EL (cell line): ENCODE results near the gene SIK3.

Experiments
- DNase-seq: peaks from one replicate; pipeline ENCODE4 v3.0.0-alpha.2; 2016

SIK3 gene

DNA sequence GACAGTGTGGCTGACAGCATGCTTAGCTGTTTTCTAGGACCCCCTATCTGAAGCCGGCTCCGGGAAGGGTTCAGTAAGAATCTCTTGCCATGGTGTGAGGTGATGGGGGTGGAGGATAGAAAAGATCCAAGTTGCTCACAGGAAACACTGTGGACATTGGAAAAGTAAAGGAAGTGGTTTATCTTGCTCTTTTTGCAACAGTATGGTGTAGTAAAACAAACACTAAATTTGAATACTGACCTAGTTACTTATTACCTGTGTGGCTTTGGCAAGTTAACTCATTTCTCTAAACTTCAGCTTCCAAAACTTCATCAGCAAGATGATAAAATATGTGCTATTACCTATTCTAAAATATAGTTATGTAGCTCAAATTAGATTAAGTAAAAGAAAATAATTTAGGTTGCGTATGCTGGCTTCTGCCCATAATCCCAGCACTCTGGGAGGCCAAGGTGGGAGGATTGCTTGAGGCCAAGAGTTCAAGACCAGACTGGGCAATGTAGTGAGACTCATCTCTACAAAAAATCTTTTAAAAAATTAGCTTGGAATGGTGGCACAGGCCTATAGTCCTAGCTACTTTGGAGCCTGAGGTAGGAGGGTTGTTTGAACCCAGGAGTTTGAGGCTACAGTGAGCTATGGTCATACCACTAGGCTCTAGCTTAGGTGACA, 209.2 kb downstream of the SIK3 start:
- no peak for DNase-seq

DNA sequence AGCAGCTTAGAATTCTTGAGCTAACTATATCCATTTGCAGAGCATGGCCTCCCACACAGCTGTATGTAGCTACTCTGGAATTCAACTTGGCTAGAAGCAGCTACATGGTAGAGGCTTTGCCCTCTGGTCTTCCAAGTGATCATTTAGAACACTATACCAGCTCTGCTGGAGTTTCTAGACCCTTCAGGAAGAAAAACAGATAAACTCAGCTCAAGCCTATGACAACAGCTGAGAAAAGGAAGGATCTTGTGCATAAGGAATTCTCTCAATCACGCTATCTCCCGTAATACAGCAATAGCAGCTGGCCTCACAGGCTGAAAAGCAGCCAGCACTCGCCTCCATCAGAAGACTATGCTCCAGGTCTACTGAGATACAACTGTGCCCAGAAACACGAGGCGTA, 210.2 kb downstream of the SIK3 start:
- no peak for DNase-seq

DNA sequence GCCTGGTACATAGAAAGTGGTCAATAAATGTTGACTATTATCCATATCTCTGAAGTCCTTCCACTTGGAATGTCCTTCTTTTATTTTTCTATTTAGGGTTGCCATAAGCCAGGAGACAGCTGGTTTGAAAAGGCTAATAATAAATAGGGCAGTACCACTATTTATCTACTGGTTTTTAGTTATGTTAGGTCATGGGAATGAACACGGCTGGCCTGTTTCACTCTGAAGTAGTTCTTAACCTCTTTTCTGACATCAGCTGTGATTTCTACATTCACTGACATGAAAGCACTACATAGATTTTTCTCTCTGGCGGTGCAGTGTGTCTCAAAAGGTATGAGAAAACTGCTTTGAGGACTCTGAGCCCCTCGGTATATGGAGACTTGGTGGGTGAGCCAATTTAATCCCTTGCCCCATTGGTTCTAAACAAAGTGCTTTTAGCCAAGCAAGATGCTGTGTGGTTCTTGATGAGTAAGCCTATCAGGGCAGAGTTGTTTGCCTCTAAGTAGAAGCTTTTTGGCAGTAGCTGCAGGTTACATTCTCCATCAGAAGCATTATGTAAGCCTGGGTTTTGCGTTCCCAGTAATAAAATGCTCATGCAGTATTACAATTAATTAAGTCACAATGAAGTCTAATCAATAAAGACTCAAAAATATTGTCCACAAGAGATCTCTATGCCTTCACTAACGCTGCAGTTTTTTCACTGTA, 212.1 kb downstream of the SIK3 start:
- no peak for DNase-seq

DNA sequence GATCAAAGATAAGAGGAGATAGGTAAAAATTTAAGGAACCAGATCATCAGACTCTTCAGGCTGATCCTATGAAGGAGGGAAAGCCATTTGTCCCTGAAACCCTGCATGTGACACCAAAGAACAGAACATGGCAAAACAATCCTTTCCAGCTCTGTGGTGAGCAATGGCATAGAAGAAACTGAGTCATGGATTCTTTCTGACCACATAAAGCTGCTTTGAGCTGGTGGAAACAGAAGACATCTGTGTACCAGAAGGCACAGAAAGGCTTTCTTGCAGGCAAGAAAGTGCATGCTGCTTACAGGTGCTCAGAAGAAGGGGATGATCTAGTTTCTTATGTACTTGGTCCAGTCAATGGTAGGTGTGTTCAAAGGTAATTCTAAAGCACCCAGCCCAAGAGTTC, 215.8 kb downstream of the SIK3 start:
- peak; percentile 77 for DNase-seq

DNA sequence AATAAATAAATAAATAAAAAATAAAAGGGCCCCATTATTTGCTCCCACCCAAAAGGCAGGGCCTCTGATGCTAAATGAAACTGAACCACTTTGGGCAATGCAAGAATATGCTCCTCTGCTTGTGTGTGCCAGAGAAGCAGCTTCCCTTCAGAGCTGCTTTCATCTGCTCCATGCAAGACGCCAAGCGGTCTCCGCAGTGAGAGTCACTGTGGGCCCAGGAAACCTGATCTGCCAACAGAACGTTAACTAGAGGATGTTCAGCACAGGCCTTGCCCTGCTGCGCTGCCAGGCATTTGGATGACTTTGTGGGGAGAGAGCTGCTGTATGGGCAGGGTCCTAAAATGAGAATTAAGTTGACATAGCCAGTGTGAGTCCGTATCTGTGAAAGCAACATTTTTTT, 217.1 kb downstream of the SIK3 start:
- DNase-seq = no peak

DNA sequence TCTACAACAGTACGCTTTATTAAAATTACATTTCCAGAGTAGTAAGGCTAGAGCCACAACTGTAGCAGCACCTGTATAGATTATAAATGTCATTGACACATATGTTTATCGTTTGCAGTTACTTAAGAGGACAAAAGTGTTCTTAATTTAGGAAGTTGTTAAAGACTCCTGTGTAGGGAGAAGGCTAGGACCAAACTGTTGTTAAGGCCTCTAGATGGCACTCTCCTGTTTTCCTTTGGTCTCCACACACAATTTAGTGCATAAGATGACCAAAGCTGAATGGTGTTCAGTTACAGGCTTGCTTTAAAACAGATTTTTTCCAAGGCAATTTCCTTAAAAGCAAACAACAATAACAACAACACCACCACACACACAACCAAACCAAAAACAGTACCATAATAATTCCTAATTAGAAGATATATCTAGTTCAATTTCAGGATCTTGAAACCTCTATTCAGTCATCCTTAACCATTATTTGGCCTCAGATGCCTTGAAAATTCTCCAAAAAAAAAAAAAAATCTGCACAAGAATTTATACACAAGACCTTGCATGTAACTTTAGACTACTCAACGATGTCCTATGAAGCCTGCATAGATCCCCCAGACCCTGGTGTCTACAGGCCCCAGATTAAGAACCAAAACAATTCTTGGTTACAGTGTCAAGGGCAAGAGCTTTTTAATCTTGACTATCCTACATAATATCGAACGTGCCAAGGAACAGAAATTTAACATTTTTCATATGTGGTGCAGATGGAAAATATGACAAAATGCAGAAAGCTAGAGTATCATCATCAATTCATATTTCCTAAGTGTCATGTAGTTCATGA, 218.2 kb downstream of the SIK3 start:
- peak; percentile 65 for DNase-seq

DNA sequence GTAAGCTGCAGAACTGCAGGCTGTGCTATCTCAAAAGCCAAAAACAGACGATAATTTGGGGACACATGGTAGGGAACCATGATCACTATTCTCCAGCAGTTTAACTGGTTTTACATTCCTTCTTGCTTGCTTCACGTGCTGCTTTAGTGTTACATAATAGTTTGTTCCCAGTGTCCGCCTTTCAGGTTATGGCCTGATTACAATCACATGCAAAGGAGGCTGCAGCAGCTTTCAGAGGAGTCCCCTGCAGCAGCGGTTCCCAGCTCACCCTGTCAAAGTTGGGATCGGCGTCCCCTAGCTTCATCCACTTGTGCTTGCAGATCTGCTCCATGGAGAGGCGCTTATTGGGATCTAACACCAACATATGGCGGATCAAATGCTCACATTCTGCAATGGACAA, 221.6 kb downstream of the SIK3 start:
- DNase-seq = no peak

DNA sequence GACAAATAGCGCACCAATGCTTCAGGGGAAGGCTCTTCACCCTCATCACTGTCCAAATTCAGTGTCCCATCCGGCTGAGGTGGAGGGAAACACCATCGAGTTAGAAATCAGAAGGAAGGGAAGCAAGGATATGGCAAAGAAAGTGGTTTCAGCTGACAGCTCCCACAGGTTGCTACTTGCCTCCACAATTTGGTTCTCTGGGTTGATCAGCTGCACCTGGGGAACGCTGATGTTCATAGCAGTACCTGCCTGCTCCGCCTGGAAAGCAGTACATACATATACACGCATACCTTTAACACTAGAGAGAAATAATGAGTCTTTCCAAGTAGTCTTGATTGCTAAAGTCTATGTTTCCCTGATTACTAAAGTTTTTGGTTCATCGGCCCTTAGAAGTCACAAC, 223.0 kb downstream of the SIK3 start:
- DNase-seq = no peak

DNA sequence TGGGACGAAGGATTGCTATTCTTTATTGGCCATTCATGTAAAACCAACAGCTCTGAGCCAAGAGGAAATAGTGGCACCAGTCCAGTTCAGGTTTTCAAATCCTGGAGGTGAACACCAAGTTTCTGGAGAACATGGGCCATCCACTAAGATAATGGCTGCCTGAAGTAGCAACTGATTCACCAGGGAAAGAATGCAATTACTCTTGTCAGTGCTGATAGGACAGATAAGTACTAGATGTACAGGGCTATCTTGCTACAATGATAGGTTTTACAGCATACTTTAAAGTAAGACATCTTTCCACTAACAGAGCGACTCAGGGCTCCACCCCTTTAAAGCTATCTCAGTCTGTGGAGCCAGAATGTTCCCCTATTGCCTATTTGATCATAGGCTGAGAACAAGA, 224.0 kb downstream of the SIK3 start:
- peak; percentile 47 for DNase-seq

DNA sequence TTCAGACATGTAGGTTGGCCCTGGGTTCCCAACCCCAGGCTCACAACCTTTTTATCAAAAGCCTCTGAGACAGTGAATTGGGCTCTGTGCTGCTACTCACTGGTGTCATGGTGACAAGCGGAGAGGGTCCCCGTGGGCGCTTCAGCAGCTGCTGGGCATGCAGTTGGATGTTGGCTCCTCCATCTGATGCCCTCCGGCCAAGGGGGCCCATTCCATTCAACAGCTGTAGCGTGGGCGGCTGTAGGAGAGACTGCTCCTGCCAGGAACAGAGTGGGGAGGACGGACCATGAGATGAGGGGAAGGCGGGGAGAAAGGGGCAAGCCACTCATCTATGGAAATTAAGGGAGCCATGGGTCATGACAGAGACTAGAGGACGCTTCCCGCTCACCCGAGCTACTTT, 224.8 kb downstream of the SIK3 start:
- DNase-seq = no peak

DNA sequence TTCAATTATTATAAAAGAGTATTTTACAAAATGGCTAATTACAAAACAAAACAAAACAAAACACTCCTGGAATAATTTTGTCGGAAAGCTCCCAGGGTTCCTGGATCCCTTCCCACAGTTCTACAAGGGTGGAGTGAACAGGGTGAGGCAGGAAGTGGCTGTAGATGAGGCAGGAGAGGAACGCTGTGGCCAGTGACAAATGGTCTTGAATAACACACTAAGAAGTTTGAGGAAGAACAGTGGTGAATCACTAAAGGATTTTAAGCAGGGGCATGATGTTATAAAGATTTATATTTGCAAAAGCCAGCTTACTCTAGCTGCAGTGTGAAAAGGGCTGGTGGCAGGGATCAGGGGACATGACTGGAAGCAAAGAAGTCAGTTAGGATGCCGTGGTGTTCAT, 227.0 kb downstream of the SIK3 start:
- peak; percentile 88 for DNase-seq

DNA sequence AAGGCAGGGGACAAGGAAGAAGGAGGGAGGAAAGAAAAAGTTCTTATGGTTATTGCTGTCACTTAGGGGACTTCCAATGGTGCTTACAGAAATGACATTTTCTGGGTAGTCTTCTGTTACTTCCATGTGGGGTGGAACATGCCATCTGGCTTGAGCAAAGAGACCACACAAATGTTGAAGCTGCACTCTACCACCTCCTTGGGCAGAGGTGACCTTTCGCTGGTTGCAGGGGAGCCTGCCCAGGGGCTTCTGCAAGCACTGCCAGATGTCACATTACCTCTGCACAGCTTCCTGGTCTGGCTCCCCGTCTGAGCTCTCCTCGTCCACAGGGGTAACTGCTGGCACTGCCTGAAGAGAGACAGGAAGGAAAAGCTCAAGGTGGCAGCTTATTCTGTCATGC, 228.2 kb downstream of the SIK3 start:
- DNase-seq = no peak

DNA sequence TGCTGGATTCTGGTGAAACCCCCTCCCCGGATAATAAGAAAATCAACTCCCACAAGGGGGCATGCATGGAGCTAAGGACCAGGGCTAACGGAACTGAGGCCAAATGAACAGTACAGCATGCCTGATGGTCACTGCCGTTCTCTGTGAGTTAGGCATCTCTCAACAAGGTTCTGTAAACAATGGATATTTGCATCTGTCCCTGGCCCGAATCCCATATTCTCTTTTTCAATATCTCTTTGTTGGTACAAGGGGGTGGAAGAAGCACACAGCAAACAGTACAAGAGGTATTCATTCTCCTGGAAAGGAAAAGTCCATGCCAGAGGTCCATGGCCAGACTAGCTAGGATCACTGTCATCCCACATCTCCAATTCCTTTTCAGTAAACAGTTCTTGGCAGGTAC, 228.6 kb downstream of the SIK3 start:
- no peak for DNase-seq

DNA sequence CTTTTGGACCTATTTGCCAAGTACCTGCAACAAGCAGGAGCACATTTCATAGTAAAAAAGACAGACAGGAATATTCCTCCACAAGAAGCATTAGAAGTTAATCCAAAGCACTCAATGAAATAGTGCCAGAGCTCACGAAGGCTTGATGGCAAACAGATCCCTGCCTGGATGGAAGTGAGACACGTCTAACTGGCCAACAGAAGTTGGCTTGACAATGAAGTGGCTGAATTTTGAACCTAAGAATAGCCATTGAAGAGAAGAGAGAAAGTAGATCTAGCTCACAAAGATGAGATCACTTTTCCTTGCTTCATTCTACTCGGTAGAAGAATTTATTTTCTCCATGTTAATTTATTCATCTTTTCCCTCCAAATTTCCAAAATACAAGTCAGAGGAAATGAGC, 230.2 kb downstream of the SIK3 start:
- DNase-seq = no peak

DNA sequence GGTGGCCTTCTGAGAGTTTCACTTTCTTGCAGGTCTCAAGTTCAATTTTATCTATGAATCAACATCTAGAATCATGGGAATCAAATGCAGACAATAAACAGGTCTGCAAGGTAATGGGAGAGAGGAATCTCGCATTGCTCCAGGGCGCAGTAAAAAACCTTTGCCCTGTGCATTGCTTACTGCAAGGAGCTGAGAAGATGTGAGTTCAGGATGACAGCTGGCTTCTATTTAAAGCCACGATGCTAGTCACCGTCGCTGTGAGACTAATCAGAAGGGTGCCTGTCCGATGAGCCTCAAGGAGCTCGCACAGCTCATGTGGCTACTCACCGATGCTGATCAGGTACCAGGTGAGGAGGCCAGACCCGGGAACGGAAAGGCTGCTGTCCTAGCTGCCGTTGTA, 230.6 kb downstream of the SIK3 start:
- DNase-seq = no peak

DNA sequence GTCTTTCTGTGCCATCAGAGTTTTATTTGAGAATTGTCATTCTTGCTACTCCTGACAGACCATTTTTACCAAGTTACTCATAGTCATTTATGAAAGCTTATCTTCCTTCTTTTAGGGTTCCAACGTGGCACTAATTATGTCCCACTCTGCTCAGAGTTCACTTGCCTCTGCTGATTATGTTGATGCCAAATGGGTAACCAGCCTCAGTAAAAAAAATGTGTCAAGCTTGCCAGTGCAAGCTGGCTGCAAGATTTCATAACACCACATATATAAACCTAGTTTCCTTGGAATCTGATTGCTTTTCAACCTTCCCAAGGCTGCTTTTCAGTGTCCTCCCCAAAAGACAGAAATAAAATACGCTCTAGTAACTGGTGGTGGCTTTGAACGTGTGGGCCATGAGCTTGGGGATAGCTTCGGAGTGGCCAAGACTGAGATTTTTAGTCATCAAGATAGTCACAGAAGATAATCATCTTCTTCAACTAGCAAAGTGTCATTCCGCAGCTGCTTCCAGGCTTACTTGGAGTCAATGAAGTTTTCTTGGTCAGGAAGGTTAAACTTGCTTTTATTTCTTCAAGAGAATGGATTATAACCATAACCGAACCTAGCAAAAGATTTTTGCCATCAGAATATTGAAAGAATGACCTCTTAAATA, 231.3 kb downstream of the SIK3 start:
- no peak for DNase-seq

DNA sequence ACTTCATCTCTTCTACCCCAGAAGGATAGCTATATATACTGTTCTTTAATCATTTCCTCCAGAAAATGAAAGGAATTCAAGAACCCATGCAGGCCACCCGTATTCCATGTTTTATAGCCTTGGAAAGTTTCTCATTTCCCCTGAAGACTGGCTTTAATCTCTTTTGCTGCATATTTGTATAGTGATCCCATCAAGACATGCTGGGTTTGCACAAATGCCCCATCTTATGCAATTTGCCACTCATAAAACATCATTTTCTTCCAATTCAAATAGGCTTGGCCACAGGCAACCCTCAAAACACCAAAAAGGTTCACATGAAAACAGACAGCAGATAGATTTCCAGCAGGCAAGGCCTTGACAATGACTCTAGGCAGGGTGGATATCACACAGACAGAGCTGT, 232.5 kb downstream of the SIK3 start:
- DNase-seq = peak; percentile 62

DNA sequence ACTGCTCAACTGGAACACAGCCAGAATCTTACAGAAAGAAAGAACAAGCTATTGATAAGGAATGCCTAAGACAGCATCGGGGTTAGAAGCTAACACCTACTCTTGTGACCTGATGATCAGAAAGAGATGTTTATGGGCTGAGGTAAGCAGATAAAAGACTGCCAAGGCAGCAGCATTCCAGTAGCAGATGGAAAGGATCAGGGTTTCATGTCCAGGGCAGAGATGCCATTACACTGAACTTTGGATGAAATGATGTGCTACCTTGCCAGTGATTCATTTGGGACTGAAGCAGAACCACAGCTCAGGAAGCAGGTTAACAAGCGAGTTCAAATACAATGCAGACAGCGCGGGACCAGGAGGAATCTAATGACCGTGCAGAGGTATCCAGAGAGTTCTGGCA, 233.7 kb downstream of the SIK3 start:
- peak; percentile 20 for DNase-seq

DNA sequence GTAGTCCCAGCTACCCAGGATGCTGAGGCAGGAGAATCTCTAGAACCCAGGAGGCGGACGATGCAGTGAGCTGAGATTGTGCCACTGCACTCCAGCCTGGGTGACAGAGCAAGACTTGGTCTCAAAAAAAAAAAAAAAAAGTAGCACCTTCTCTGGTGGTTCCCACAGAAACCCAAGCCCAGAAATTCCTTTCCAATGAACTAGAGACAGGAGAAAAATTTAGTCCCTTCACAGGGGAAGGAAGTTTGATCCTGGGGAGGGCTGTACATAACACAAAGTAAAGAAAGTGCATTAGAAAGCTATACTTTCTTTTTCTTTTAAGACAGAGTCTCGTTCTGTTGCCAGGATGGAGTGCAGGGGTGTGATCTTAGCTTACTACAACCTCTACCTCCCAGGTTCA, 235.3 kb downstream of the SIK3 start:
- peak; percentile 26 for DNase-seq

DNA sequence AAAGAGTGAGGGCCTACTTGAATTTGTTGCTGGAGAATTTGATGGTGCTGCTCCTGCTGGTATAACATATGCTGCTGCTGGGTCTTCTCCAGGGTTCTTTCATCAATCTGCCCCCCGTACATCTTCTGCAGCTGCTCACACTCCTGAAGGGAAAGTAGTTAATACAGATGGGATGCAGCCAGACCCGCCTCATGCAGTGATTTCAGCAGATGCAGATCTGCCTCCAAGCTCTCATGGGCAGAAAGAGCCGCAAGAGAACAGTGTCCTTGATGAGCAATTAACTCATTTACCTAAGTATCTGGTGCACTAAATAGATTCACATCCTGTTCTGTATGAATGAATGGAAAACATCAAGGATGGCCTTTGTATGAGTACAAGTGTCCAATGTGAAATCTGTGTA, 236.0 kb downstream of the SIK3 start:
- DNase-seq = no peak

DNA sequence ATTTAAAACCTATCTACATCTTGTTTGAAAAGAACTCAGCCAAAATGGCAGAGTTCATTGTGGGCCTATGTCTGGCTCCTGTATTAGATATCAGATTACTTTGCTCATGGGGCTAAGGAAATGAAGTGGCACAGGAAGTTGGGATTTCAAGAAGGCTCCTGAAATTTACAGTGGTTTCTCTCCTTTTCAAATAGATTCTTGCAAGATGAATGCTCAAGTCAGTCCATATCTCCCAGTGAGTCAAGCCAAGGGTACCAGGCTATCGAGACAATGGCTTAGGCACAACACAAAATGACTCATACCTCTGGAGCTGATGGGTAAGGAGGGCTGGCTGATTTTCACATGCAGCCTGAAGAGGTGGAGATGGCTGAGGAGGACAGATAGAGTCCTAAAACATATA, 236.7 kb downstream of the SIK3 start:
- peak; percentile 74 for DNase-seq

DNA sequence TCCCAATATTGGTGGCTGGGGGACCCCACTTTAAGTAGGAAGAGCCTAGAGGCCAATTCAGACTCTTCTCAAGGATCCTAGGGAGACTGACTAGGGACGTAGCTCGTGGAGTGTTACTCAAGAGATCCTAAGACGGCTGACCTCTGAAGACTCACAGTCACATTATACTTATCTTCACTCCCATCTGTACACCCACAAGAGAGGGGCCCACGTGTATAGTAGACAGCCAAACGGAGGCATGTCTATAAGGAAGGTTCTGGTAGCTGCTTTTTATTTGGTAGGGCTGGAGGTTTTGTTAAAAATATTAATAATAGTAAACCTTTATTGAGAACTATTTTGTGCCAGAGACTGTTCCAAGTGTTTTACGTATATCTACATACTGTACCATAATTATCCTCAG, 237.9 kb downstream of the SIK3 start:
- no peak for DNase-seq

DNA sequence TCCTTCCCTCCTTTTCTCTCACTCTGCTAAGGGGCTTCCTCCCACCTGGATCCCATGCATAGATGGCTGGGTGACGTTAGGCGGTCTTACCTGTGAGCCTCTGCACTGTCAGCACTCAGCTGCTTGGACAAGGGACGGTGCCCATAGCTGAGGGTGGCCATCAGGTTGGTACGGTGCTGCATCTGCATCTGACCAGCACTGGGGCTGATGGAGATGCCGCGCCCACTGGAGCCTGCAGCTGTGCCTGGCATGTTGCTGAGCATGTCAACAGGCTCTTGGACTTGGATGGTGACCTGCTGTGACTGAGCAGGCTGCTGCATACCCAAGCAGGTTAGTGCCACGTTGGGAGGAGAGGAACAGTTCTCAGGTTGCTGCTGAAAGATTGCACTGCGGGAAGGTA, 239.1 kb downstream of the SIK3 start:
- no peak for DNase-seq

DNA sequence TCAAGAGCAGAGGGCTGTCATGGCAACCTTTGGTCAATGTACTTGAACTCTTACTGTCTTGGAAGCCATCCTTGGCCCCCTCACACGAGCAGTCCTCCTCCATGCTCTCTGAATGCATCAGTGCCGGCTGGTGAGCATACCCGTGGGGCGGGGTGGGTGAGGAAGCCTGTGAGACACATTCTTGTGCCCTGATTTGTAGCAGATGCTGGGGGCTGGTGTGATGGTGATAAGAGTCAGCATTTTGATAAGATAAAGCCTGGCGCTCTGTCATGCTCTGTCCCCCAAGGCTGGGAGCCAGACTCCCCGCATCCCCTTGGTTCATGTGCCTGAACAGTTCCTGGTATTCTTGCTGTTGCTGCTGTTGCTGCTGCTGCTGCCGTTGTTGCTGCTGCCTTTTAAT, 240.3 kb downstream of the SIK3 start:
- no peak for DNase-seq
